Hematopoietic multipotent progenitor cell treated with erythropoietin and hydrocortisone succinate and interleukin-3 and kit ligand, for 15 days (in vitro differentiated cells): ENCODE measurements around the gene HABP4.

Experiments
- DNase-seq: peaks from one replicate; pipeline ENCODE4 v3.0.0-alpha.2; 2015; ENCODE audit warnings: low spot score

HABP4 gene

DNA sequence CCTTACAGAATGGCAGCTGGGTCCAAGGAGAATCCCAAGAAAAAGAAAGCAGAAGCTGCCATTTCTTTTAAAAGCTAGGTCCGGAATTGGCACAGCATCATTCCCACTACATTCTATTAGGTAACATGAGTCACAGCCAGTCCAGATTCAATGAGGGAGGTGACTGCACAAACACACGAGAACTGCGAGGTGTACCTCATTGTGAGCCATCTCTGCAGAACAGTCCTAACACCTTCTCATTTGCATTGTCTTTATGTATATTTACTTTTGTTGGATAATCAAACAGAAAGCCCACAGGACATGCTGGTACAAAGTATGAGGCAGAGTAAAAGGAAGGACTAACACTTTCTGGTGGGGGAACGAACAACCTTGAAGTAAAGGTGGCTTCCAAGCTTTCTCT is 14.6 kb upstream of the HABP4 start:
- DNase-seq: no peak

- no peak for DNase-seq
Measured at GRCh38 chr9:96436063-96436455, 13.9 kb upstream of the HABP4 start.

DNA sequence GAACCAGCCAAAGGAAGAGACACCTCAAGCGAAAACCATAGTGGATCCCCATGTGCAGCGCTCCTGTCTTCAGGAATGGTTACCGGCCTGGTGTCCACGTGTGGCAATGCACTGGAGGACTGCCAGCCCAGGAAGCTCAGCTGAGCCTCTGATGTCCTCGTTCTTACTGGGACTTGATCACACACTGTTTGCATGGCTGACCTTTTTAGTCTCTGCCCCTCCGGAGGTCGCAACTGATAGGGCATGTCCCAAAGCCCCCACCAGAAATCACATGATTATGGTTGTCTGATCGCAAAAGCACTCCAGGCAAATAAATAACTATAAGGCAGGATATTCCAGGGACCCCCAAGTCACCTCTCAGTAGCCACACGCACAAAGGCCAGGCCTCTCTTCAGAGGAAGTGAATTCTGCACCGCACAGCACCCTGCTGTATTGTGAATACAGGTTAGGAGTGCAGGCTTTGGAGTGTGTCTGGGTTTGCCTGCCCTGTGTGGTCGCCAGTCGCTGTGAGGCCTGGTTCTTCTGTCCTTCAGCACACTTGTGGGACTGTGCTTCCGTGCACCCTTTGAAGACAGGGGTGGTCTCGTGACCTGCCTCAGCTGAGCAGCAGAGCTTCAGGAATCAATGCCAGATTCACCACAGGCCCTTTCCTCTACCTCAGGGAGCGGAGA is 13.4 kb upstream of the HABP4 start:
- no peak for DNase-seq

- DNase-seq: no peak
Measured at GRCh38 chr9:96437454-96437853, 12.5 kb upstream of the HABP4 start.

DNA sequence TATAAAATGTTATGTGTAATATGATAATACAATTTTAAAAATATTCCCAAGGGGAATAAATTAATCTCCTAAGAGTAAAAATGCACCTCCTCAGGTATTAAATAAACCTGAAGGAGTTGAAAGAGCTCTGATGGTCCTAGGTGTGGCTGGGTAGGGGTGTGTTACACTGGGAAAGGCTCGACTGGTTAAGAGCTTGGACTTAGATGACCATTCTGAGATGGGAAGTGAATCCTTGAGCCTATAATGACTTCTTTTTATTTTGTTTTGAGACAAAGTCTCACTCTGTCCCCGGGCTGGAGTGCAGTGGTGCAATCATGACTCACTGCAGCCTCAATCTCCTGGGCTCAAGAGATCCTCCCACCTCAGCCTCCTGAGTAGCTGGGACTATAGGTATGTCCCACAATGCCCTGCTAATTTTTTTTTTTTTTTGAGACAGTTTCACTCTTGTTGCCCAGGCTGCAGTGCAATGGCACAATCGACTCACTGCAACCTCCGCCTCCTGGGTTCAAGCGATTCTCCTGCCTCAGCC is 9.2 kb upstream of the HABP4 start:
- DNase-seq: no peak

DNA sequence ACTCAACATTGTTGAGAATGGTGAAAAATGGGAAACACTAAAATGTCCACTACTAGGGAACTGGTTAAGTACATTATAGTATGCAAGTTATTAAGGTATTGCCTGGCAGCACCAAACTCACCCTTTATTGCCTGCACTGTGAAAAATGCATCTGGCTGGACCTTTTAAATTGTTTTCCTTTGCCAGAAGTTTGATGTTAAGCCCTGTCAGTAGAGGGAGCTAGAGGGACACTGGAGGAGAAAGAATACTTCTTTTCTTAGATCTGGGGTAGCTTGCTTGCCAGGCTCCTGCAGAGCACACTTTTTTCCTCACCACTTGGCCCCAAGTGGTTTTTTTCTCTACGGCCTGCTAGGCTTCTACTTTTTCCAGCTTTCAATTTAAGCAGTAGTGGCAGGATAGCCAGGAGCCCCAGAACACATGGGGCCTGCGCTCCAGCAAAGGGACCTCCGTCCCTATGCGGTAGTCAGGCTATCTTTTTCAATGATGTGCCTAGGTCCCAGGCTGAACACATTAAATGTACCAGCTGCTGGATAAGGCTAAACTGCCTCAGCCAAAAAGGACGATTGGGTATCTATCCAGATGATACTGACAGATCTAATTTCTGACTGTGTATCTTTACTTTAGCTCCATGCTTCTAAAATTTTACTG is 8.0 kb upstream of the HABP4 start:
- DNase-seq: peak; percentile 64

GRCh38 chr9:96442491-96442890 is 7.5 kb upstream of the HABP4 start:
- no peak for DNase-seq

DNA sequence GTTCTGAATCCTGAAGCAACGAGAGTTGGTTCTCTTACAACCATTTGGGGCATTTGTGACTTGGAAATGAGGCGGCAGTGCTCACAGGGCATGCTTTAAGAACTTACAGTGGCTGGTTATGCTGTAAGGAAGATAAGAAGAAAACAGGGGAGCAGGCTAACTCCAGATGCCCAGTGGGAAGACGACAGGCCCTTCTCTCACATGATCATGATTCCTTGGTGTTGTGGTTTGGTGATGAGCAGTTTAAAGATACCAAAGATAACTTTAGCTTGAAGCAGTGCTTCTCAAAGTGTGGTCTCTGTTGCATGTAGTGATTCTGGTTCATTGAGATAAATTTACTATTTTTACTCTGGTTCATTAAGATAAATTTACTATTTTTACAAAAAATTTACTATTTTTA is 2.6 kb upstream of the HABP4 start:
- no peak for DNase-seq

DNA sequence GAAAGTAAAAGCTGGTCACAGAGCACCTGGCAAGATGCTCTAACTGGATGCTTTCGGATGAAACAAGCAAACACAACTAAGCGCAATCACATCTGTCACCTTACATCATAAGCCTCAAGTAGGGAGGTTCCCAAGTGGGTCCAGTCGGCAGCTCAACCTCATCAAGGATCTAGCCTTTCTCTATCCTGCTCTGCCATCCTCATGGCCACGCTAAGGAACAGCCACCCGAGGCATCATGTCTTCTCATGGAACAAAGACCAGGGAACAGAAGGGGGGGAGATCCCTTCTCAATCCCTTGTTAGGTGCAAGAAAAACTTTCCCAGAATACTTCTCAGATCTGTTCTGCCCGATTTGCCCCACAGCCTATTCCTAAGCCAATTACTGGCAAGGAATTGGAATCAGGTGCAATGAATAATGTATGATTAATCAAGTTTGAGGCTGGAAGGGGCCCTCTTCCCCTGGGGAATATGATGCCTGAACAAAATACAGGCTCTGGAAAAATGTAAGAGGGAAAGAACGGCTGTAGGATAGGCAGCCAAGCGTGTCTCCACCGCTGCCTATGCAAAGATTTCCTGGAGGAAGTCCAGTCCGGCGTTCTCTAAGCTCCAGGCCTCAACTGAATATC is 1.3 kb upstream of the HABP4 start:
- DNase-seq: no peak

GRCh38 chr9:96449523-96449844 is 485 bp upstream of the HABP4 start:
- no peak for DNase-seq

DNA sequence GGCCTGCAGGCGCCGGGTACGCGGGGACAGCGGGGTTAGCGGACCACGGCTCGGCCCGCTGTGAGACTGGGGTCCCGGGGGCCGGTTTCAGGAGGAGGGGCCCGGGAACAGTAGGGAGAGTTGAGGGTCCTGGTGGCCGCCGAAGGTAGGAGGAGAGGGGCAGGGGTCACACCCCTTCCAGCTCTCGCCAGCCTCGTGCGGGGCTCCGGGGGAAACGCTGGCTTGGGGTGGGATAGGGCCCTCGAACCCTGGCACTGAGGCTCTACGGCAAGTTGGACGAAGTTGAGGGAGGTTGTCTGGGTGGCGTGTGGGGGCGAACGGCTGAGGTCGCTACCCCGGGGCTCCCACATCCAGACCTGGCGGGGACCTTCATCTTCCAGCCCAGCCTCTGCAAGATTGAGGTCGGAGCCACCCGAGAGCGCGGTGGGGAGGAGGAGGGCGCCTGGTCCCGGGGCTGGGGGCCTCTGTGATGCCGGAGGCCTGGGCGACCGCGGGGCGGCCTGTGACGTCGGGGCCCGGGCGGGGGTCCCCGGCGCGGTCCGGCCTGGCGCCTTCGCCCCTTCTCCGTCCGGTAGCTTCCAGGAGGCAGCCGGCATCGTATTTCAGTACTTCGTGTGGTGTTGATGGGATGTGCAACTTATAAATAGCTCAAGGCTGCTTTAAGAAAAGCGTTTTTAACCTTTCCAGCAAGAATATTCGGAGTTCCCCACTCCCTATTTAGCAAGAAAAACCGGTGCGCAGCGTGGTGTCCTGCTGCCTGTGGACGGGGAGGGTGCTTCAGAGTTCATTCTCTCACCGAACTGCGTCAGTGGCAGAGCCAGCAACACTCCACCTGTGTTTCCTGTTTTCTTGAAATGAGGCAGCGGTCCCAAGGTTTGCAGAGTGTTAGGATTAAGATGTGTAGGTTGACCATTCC is 902 bp downstream of the HABP4 start:
- DNase-seq: no peak

- no peak for DNase-seq
Measured at GRCh38 chr9:96453625-96454024, 3.7 kb downstream of the HABP4 start.

DNA sequence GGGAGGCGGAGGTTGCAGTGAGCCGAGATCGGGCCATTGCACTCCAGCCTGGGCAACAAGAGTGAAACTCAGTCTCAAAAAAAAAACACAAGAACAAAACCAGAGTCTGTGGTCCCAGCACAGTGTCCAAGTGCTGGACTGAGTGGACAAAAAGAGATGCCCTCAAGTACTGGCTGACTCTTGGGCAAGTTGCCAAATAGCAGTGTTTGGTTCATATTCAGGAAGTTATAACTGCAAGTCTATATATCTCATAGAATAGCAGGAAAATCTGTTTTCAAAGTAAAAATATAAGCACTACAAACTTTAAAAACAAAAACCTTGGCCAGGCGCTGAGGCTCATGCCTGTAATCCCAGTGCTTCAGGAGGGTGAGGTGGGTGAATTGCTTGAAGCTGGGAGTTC is 7.3 kb downstream of the HABP4 start:
- DNase-seq: no peak

GRCh38 chr9:96458226-96458625 is 8.3 kb downstream of the HABP4 start:
- DNase-seq: no peak

GRCh38 chr9:96459268-96460007 is 9.5 kb downstream of the HABP4 start:
- no peak for DNase-seq

GRCh38 chr9:96460470-96460869 is 10.5 kb downstream of the HABP4 start:
- DNase-seq: no peak

DNA sequence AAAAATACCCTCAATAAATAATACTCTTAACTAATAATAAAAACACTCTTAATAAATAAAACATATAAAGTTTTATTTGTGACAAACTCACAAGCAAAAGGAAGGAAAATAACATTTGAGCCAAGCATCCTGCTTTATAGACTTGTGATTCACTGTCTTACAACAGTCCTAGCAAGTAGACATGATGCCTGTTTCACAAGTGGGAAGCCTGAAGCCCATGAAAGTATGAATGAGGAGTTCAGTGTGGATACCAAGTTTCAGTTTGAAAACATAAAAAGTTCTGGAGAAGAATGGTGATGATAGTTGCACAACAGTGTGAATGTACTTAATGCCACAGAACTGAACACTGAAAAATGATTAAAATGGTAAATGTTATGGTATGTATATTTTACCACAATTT is 10.9 kb downstream of the HABP4 start:
- no peak for DNase-seq

DNA sequence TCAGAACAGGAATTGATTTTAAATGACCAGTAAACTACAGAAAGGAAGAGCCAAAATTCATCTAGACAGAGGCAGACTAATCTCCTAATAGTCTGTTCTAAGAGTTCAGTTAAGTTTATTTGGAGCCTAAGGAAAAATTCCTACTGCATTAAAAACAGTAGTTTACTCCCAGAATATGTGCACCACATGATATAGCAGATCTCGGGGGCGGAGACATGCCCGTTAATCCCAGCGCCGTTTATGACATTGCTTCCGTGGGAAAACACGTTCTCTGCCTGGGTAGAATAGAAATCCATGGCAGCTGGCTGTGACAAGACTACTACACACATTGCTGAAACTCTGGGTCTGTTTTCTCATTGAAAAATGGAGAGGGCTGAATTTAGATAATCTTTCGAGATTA is 11.4 kb downstream of the HABP4 start:
- no peak for DNase-seq

DNA sequence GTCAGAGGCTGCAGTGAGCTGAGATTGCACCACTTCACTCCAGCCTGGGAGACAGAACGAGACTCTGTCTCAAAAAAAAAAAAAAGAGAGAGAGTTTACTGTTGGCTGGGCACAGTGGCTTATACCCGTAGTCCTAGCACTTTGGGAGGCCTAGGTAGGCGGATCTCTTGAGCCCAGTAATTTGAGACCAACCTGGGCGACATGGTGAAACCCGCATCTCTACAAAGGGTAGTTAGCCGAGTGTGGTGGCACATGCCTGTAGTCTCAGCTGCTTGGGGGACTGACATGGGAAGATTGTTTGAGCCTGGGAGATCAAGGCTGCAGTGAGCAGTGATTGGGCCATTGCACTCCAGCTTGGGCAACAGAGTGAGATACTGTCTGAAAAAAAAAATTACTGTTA is 12.6 kb downstream of the HABP4 start:
- no peak for DNase-seq

DNA sequence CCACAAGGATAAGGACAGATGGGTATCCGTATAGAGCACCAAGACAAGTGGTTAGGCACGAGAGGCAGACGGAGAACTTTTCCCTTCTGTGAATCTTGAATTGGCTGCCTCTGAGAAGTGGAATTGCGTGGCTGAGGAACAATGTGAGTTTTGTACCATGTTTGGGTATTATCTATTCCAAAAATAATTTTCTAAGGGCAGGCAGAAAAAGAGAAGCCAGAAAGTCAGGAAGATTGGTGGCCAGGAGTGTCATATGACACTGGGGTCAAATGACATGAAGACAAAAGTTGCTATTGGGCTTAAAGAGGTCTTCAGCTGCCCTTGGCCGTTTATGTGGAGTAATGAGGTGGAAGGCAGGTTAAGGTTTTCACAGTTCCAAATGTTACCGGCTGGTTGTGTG is 14.5 kb downstream of the HABP4 start:
- DNase-seq: no peak

- DNase-seq: no peak
Measured at GRCh38 chr9:96467784-96468183, 17.8 kb downstream of the HABP4 start.

DNA sequence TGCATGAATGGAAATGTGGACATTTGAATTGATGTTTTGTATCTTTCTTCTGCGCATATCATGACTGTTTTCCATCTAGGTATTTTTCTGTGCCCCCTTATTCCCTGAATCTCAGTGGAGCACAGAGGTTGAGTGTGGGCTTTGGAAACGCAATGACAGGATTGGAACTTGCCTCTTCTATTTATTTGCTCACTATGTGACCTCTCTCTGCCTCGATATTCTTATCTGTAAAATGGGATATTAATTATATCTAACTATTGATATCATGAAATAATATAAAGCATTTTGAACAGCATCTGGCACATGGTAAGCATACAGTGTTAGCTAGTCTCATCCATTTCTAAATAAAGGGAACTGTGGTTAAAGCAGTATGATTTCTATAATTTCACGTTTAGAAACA is 26.0 kb downstream of the HABP4 start:
- DNase-seq: no peak
